Amygdala (tissue), 56 donors: ENCODE results near the gene TMEM45B.
"Not testable (repeated sequence)": the region's sequence is repeated elsewhere in the genome, so short reads cannot be mapped to it uniquely, and the experiment has no call there.

ENCODE experiments used
- DNase-seq, 56 donors: peaks; one replicate each; lab custom pipeline; 2025; lab: John Stamatoyannopoulos, UW

Gene TMEM45B

GRCh38 chr11:129849447-129850130 lies 33.9 kb downstream of the TMEM45B start:
- DNase-seq, result no peak

DNA sequence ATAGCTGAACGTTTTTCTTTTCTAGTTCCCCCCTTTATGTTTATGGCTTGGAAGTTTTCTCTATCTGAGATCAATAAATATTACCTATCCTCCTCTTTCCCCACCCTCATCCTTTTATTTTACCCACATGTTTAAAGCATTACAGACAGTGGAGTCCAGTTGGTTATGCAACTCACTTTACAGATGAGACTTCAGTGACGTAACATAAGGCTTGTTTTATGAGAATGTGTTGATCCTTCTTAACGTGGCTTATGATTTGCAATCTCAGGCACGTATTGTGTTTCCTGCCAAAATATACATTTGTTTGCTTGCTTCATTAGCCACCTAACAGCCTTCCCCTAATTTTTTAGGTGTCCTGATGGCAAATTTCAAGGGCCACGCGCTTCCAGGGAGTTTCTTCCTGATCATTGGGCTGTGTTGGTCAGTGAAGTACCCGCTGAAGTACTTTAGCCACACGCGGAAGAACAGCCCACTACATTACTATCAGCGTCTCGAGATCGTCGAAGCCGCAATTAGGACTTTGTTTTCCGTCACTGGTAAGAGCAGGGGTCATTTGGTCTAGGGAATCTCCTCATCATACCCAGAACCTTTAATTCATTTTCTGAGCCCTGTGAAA lies 36.6 kb downstream of the TMEM45B start:
- DNase-seq, result no peak

GRCh38 chr11:129853518-129854231 lies 38.0 kb downstream of the TMEM45B start:
- DNase-seq, result peak in 1 of 56 donors; percentile 16

- no peak for DNase-seq
Observed at GRCh38 chr11:129854232-129854805, 38.7 kb downstream of the TMEM45B start.

DNA sequence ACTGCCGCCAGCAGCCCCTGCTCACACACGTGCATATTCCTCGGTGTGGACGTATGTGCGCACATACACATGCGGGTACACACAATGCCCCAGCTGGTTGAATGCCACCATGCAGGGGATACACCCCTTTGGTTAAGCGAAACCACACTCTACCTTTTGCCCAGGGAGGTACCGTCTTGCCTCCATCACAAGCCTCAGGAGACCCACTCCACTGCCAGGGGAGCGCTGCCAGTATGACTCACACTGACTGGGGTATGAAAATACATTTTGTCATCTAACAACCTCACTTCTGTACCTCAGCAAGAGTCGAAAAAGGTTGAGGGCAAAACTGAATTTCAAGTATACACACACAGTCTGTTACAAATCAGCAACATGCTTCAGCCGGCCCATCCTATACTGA lies 39.4 kb downstream of the TMEM45B start:
- no peak for DNase-seq

DNA sequence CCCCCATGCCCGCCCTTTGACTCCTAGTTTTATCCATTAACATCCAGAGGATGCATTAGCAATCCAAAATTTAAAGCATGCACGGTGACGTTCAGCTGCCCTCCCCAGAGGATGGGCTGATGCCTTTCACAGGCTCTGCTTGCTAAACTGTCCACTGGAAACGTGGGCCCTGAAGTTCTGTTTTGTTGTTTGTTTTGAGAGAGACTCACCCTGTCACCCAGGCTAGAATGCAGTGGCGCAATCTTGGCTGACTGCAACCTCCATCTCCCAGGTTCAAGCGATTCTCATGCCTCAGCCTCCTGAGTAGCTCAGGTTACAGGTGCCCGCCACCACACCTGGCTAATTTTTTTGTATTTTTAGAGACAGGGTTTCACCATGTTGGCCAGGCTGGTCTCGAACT lies 40.4 kb downstream of the TMEM45B start:
- no peak for DNase-seq

- DNase-seq, result peak in 2 of 56 donors; percentile 12 to 16
Observed at GRCh38 chr11:129861702-129862522, 46.3 kb downstream of the TMEM45B start.

GRCh38 chr11:129864811-129865210 lies 49.2 kb downstream of the TMEM45B start:
- DNase-seq, result no peak

DNA sequence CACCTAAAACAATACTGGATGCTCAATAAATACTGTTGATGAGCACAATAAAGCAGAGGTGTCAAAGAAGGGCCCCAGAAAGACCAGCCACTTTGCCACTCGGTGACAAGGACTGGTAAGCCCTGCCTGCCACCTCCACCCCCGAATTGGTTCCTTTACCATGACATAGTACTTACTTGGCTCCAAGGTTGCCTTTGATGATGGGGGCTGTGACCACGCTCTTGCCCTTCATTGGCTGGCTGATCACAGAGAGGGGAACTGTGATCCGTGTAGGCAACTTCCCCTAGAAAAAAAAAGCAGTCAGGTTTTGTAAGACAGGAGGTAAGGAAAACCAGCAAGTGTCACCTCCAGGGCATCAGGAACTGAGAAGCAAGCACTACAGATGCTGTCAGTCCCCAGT lies 50.1 kb downstream of the TMEM45B start:
- no peak for DNase-seq

DNA sequence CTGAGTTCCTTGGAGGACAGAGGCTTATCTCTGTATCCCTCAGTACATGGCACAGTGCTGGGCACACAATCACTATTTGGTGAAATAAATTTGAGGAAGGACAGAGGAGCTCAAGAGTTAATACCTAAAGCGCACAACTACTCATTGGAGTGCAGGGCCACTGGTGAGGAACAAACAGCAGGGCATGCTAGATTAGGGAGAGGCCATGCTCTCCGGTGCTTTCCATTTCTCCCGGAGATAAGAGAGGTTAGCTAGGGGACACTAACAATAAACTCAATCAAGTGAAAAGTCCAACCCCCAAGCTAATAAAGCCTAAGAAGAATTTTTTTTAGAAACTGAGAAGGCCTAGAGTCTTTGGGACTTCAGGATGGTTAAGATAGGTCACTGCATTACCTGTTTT lies 50.7 kb downstream of the TMEM45B start:
- no peak for DNase-seq

DNA sequence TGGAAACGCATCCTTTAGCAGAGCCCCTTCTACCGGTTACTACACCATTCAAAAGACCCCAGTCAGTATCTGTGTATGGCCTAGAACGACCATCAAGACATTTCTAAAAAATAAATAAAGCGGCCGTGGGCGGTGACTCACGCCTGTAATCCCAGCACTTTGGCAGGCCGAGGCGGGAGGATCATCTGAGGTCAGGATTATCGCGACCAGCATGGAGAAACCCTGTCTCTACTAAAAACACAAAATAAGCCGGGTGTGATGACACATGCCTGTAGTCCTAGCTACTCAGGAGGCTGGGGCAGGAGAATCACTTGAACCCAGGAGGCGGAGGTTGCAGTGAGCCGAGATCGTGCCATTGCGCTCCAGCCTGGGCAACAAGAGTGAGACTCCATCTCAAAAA lies 53.0 kb downstream of the TMEM45B start:
- not testable (repeated sequence) for DNase-seq

GRCh38 chr11:129871914-129872313 lies 56.3 kb downstream of the TMEM45B start:
- no peak for DNase-seq

- no peak for DNase-seq
Observed at GRCh38 chr11:129880311-129880710, 64.7 kb downstream of the TMEM45B start.

DNA sequence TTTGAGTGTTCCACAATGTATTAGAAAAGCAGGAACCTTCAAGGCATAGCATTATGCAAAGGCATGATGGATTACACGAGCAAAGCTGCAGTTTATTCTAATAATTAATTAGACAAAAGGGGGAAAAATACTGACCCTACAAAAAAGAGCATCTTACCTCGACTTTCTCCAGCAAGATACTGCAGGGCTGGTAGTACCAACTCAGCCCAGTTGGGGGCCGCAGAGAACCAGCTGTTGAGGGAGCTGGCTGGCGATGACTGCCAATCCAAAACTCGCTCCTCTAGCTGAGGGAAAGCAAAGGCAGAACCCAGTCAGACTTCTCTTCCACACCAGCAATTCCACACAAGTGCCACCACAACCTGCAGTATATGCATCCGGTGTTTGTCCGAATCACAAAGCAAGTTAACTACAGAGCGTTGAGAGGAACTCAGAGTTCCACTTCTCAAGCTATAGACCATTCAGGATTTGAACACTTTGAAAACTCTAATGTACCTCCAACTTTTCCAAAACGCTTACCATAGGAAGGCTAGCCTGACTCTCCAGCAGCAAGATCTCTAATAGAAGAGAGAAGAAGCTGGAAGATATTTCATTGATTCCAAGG lies 66.0 kb downstream of the TMEM45B start:
- peak in 7 of 56 donors; percentile 3 to 14 (median 6) for DNase-seq

GRCh38 chr11:129884581-129884980 lies 68.9 kb downstream of the TMEM45B start:
- no peak for DNase-seq

GRCh38 chr11:129885381-129885780 lies 69.7 kb downstream of the TMEM45B start:
- no peak for DNase-seq

- no peak for DNase-seq
Observed at GRCh38 chr11:129888451-129888850, 72.8 kb downstream of the TMEM45B start.

DNA sequence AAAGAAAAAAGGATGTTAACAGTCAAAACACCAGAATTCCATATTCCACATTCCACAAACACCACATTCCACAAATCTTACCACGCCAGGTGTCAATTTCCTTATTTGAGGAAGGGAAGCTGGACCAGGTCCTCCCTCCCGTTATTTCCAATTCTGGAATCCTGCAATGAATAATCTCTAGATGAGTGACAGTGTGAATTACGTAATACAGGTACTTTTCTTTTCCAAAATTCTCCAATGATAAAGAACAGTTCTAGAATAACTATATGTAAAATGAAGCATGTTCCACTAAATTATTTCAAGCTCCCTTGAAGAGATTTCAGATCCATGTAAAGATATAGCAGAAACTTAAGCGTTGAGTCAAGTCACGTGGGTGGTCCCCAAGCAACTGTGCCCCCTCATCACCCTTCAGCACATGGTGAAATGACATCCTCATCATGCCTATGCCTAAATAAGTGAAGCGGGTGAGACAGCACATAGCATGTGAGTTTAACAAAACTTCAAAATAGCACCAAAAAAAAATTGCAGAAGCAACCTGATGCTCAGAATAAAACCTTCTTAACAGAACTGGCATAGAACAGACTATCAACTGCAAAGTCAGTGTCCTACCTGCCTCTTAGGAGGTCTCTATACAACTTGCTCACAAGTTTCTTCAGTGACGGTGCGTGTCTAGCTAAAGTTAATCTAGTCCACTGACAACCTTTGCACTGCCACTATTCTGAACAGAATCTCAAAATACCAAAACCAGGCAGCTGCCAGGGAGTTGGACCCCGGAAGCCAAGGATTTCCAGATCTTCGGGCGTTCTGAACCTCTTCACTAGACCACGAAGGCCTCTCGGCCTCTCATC lies 78.9 kb downstream of the TMEM45B start:
- peak in 2 of 56 donors; percentile 25 to 38 for DNase-seq
